ENCODE data around the gene HMOX1.
A peak's percentile ranks its signal among the peaks of the same experiment; 100 is the strongest.

DNA sequence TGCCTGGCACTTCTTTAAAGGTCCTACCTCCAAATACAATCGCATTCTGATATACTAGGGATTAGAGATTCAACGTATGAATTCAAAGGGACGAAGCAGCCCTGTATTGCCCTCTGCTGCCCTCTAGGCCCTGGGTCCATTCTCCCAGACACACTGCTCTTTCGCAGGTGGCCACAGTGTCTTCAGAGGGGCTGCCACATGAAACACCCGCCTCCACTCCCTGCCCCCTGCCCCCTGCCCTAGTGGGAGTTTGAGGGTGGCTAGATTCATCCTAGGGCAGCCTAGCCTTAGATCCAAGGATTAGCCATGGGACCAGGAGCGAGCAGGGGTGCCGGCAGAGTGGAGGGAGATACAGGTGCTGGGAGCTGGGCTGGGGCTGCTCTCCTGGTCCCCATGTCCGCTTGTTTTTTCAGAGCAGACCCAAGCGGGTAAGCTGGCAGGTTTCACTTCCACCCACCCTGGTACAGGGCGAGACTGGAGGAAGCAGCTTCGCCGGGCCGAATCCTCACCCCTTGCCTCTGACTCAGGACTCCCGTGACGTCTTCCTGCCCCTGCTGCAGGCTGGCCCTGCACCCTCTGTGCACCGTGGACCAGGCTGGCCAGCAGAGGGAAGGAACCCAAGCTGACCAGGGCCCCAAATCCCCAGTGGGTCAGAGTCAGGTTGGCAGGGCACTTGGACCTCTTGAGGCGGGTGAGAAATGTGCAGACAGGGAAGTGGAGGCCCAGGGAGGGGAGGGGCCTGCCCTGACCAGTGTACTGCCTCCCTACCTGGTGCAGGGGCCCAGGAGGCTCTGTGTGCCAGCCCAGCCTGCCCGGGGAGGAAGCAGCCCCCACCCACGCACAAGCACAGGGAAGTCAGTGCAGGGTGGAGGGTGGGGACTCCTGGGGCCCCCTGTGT, 28.4 kb upstream of the HMOX1 start:
- TF ChIP-seq POLR2A (IDR thresholded peaks at IDR 0.05) (no peak), CTCF (IDR thresholded peaks at IDR 0.05) (peak in 8 of 12 donors; percentile 15 to 41 (median 32))

Measured in heart left ventricle (tissue), 13 donors.